Gastroesophageal sphincter (tissue), 4 donors: ENCODE data around the gene SPATA17. TPM values are rescaled to one million over a fixed set of nuclear protein-coding genes. Genes with fewer than 3 reads are reported as not detected.

Experiments used
- ATAC-seq: fragments of 150-250 bp; one replicate; pipeline ENCODE4 v1.9.1; 2016; ENCODE audit warnings: mild to moderate bottlenecking, moderate library complexity
- H3K27ac ChIP-seq, 4 donors: fragments of 200-600 bp; sonication (generic) in 3 of 4; 1 replicate in 3 of 4; 2 replicates in 1 of 4; pipeline ENCODE4 v1.5.1; 2016 to 2019
- H3K27me3 ChIP-seq: fragments of 200-600 bp; sonication (generic); one replicate; pipeline ENCODE4 v1.5.1; 2019
- H3K36me3 ChIP-seq, 2 donors: fragments of 200-600 bp; sonication (generic); one replicate each; pipeline ENCODE4 v1.5.1; 2019; ENCODE audit warnings: control low read depth in 1 of 2
- H3K4me1 ChIP-seq, 3 donors: fragments of 200-600 bp; sonication (generic); 1 replicate in 2 of 3; 2 replicates in 1 of 3; pipeline ENCODE4 v1.5.1; 2016 to 2019; ENCODE audit warnings: control low read depth in 2 of 3
- H3K4me3 ChIP-seq, 2 donors: fragments of 200-600 bp; sonication (generic); one replicate each; pipeline ENCODE4 v1.5.1; 2019; ENCODE audit warnings: mild to moderate bottlenecking in 1 of 2, moderate library complexity in 1 of 2
- H3K9me3 ChIP-seq, 3 donors: fragments of 200-600 bp; sonication (generic); one replicate each; pipeline ENCODE4 v1.5.1; 2017 to 2019; ENCODE audit warnings: control low read depth in 2 of 3
- EP300 ChIP-seq: sonication (generic); formaldehyde crosslinking; IDR thresholded peaks from one replicate; pipeline ENCODE4 v1.6.1; 2017; ENCODE audit warnings: antibody characterized with exemption, mild to moderate bottlenecking
- POLR2A ChIP-seq, 2 donors: fragments of 450-650 bp; IDR thresholded peaks; one replicate each; pipeline ENCODE4 v1.6.1; 2017; ENCODE audit warnings: antibody characterized with exemption in 2 of 2, mild to moderate bottlenecking in 2 of 2, moderate library complexity in 1 of 2
- POLR2AphosphoS5 ChIP-seq: sonication (generic); formaldehyde crosslinking; IDR thresholded peaks from one replicate; pipeline ENCODE4 v1.6.1; 2017; ENCODE audit warnings: antibody characterized with exemption
- WGBS, 2 donors: methylation state at CpG; one replicate each; pipeline ENCODE4 v1.1.5; 2018; ENCODE audit warnings: low coverage in 1 of 2; 5-methylcytosine and 5-hydroxymethylcytosine counted together
- total RNA-seq, 4 donors: library from RNA; depleted of rRNA; stranded (reverse); fragments of >200 nt; gene quantifications; one replicate each; pipeline ENCODE4 v1.1.0, GENCODE V29; 2016
- TF ChIP-seq, protein P1 (sequence below), 4 experiments: fragments of 200-600 bp in 2 of 4; fragments of 450-650 bp in 2 of 4; sonication (generic) in 1 of 4; IDR thresholded peaks; one replicate each; pipeline ENCODE4 v1.5.1; 2017 to 2019; ENCODE audit warnings: antibody characterized with exemption in 4 of 4, mild to moderate bottlenecking in 2 of 4, moderate library complexity in 2 of 4

Gene SPATA17
- total RNA-seq, 4 donors from 2014 or later, result 0.13 to 0.62 (median 0.19) TPM; not detected in 1

DNA sequence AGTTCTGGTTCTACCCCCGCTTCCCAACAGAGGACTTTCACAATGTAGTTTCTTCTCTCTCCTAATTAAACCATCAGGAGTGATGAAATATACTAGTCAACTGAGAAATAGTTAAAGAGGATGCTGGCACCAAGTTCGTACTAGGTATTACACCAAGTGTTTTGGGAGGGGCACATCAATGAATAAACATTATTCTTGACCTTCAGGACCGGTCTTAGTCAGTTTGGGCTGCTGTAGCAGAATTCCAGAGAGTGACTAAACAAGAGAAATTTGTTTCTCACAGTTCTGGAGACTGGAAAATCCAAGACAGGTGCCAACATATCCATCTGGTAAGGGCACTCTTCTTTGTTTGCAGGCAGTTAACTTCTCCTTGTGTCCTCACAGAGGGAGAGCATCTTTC is 103.8 kb downstream of the SPATA17 start:
- Histone ChIP-seq H3K27ac (no peak overlapping the region), H3K4me1 (no peaks in the 10 kb centered on the region), H3K27me3 (no peaks in the 10 kb centered on the region), H3K4me3 (no peak overlapping the region), H3K36me3 (no peaks in the 10 kb centered on the region), H3K9me3 (no peaks in the 10 kb centered on the region)
- 63 to 79% methylated on average over 3 of the region's 3 CpGs for WGBS, 2 donors
- TF ChIP-seq, protein P1, sequence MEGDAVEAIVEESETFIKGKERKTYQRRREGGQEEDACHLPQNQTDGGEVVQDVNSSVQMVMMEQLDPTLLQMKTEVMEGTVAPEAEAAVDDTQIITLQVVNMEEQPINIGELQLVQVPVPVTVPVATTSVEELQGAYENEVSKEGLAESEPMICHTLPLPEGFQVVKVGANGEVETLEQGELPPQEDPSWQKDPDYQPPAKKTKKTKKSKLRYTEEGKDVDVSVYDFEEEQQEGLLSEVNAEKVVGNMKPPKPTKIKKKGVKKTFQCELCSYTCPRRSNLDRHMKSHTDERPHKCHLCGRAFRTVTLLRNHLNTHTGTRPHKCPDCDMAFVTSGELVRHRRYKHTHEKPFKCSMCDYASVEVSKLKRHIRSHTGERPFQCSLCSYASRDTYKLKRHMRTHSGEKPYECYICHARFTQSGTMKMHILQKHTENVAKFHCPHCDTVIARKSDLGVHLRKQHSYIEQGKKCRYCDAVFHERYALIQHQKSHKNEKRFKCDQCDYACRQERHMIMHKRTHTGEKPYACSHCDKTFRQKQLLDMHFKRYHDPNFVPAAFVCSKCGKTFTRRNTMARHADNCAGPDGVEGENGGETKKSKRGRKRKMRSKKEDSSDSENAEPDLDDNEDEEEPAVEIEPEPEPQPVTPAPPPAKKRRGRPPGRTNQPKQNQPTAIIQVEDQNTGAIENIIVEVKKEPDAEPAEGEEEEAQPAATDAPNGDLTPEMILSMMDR (IDR thresholded peaks at IDR 0.05), result no peak
- TF ChIP-seq EP300, result no peak
- TF ChIP-seq POLR2AphosphoS5, result no peak
- TF ChIP-seq POLR2A (IDR thresholded peaks at IDR 0.05), result no peak
- ATAC-seq, result no peak

DNA sequence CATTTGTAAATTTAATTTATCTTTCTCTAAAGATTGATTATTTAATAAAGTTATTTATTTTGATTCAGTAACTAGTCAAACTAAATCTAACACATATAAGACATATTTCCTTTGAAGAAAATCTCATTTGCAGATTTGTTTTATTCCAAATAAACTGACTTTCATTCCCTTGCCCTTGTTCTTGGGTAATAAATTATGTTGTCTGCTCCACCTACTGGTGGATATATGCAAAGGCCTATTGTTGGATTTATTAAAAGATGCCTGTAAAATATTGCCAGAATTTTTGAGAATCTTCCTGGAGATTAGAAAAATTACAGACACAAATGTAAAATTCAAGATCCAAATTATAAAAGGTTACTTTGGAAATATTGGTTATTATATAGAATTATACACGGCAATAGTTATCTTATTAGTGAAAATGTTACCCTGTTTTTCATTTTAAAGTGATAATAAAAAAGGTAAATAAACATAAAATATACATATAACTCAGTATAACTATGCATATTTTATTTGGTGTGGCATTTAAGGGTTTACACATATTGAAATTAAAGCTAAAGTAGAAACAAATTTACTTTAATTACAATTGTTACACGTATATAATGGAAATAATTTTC is 116.1 kb downstream of the SPATA17 start:
- H3K9me3 ChIP-seq, result no peaks in the 10 kb centered on the region
- H3K27me3 ChIP-seq, result no peaks in the 10 kb centered on the region
- TF ChIP-seq, protein P1 (IDR thresholded peaks at IDR 0.05), result peak; percentile 44 to 59 (median 50)
- TF ChIP-seq POLR2AphosphoS5 (no peak), EP300 (no peak)
- no peaks in the 10 kb centered on the region for H3K4me1 ChIP-seq
- H3K27ac ChIP-seq, result no peak overlapping the region
- no peak overlapping the region for H3K4me3 ChIP-seq
- no peaks in the 10 kb centered on the region for H3K36me3 ChIP-seq
- no peak for ATAC-seq
- WGBS, 2 donors, result 87% methylated on average over 2 of the region's 2 CpGs

DNA sequence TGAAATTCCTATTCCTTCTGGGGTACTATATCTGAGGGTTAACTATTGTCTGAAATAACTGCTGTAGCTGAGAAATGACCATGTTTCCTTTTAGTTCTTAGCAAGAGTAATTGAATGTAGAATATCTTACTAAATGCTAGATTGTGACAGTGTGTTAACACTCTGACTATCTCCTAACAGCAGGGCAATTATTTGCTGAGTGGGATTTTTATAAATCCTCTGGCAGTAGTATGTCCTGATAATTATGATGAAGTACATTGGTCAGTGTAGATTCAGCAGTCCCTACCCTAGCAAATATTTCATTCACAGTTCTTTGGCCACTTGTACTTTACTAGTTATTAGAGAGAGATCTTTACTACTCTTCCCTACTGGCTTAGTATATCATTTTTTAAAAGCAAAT is 138.6 kb downstream of the SPATA17 start:
- H3K27me3 ChIP-seq, result no peaks in the 10 kb centered on the region
- no peaks in the 10 kb centered on the region for H3K9me3 ChIP-seq
- H3K36me3 ChIP-seq, result no peaks in the 10 kb centered on the region
- no peak for ATAC-seq
- no peak for TF ChIP-seq EP300
- no peak for TF ChIP-seq POLR2A (IDR thresholded peaks at IDR 0.05)
- no peak for TF ChIP-seq POLR2AphosphoS5
- TF ChIP-seq, protein P1 (IDR thresholded peaks at IDR 0.05), result no peak
- H3K27ac ChIP-seq, result no peak overlapping the region
- H3K4me3 ChIP-seq, result no peak overlapping the region
- H3K4me1 ChIP-seq, result no peaks in the 10 kb centered on the region

DNA sequence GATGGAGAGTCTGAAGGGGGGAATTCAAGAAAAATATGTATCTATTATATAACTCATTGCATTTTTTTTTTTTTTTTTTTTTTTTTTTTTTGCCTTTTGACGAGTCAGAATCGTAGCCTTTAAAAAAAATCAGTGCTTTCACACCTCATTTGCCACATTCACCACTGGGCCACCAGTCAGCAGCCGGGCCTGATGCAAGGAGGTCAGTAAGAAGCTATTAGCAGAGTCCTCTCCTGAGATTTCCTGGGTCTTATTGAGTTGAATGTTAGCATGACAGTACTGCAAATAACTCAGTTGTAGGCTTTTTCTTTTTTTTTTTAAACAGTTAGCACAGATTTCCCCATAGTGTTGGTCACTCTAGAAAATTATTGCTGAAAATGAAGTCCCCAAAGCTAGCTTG is 139.8 kb downstream of the SPATA17 start:
- TF ChIP-seq POLR2AphosphoS5, result no peak
- TF ChIP-seq EP300, result no peak
- TF ChIP-seq POLR2A (IDR thresholded peaks at IDR 0.05), result no peak
- TF ChIP-seq, protein P1 (IDR thresholded peaks at IDR 0.05), result no peak
- ATAC-seq, result no peak
- 58 to 95% methylated on average over 2 to 3 of the region's 3 CpGs for WGBS, 2 donors

DNA sequence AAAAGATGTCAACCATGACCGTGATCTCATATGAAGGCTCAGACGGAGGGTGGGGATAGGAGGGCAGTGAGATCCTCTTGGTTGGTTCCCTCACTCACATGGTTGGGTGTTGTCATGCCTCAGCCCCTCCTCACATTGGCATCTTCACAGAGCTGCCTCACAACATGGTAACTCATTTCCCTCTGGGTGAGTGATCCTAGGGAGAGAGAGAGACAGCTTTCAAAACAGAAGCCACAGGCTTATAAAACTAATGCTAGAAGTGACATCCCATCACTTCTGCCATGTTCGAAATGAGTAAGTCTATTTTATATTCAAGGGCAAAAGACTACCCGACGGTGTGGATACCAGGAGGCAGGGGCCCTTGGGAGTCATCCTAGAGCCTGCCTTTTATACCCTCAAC is 145.5 kb downstream of the SPATA17 start:
- no peak overlapping the region for H3K27ac ChIP-seq
- no peaks in the 10 kb centered on the region for H3K9me3 ChIP-seq
- ATAC-seq, result no peak
- H3K36me3 ChIP-seq, result no peaks in the 10 kb centered on the region
- no peaks in the 10 kb centered on the region for H3K4me1 ChIP-seq
- no peak for TF ChIP-seq POLR2A (IDR thresholded peaks at IDR 0.05)
- TF ChIP-seq POLR2AphosphoS5, result no peak
- TF ChIP-seq EP300, result no peak
- TF ChIP-seq, protein P1 (IDR thresholded peaks at IDR 0.05), result no peak
- WGBS, 2 donors, result 97 to 100% methylated on average over 3 to 5 of the region's 5 CpGs
- H3K27me3 ChIP-seq, result no peaks in the 10 kb centered on the region
- H3K4me3 ChIP-seq, result no peak overlapping the region

More for the DNA sequence above, 139.8 kb downstream of the SPATA17 start:
- no peaks in the 10 kb centered on the region for H3K9me3 ChIP-seq
- no peaks in the 10 kb centered on the region for H3K27me3 ChIP-seq
- no peak overlapping the region for H3K27ac ChIP-seq
- H3K4me3 ChIP-seq, result no peak overlapping the region
- no peaks in the 10 kb centered on the region for H3K36me3 ChIP-seq
- no peaks in the 10 kb centered on the region for H3K4me1 ChIP-seq
